ENCODE results near the gene ATRAID. TPM values are rescaled to one million over a fixed set of nuclear protein-coding genes. Genes with fewer than 3 reads are reported as not detected.
"Not testable (repeated sequence)": the region's sequence is repeated elsewhere in the genome, so short reads cannot be mapped to it uniquely, and the experiment has no call there.

ATRAID gene
- total RNA-seq, 1 donor from 2014 or later = 75.0 TPM

GRCh38 chr2:27194538-27195354 lies 17.1 kb upstream of the ATRAID start:
- peak; percentile 17 for ATAC-seq

DNA sequence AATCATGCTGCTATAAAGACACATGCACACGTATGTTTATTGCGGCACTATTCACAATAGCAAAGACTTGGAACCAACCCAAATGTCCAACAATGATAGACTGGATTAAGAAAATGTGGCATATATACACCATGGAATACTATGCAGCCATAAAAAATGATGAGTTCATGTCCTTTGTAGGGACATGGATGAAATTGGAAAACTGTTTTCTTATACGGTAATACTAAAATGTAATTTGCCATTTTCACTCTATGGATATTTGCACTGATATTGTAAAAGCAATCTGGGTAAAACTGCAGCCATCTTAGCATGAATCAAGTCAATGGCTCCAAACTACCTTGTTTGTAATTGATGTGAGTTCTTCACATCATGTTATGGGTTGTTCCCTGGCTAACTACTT lies 16.0 kb upstream of the ATRAID start:
- not testable (repeated sequence) for ATAC-seq

- ATAC-seq = not testable (repeated sequence)
Measured at GRCh38 chr2:27198068-27198467, 13.8 kb upstream of the ATRAID start.

GRCh38 chr2:27198627-27199026 lies 13.2 kb upstream of the ATRAID start:
- ATAC-seq = no peak

DNA sequence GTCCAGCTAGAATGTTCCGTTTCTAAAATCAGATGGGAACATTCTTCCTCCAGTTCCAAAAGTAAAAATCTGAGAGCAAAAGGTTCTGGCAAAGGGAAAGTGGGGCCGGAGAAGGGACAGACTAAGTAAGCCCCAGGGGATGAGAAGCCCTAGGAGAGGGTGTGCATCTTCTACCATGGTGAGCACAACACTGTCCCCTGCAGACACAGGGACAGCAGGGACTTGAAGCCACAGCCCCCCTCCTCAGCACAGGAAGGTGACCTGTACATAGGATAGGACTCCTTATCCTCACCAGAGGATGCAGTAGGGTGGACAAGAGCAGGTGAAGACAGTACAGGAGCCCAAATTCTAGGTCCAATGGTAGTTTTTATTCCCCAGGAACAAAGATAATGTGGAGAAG lies 12.6 kb upstream of the ATRAID start:
- ATAC-seq = no peak

- ATAC-seq = no peak
Measured at GRCh38 chr2:27201675-27202074, 10.2 kb upstream of the ATRAID start.

GRCh38 chr2:27202854-27203253 lies 9.0 kb upstream of the ATRAID start:
- no peak for ATAC-seq

GRCh38 chr2:27203741-27204140 lies 8.1 kb upstream of the ATRAID start:
- ATAC-seq = no peak

DNA sequence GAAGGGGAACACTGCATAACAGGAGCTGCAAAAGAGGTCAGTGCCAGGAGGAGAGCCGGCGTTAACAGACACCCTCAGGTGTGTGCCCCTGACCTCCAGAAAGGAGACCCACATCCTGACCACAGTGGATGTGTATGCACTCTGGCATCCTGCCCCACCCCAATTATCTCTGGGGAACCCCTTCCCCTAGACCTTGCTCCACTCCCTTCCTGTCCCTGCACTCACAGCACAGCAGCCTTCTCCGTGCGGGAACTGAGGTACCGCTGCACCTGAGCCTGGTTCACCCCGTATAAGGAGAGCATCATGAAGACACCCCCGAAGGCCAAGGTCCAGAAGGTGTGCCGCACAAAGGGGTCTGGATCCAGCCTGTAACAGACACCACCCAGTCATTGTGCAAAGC lies 7.3 kb upstream of the ATRAID start:
- no peak for ATAC-seq

- ATAC-seq = no peak
Measured at GRCh38 chr2:27205206-27205605, 6.6 kb upstream of the ATRAID start.

DNA sequence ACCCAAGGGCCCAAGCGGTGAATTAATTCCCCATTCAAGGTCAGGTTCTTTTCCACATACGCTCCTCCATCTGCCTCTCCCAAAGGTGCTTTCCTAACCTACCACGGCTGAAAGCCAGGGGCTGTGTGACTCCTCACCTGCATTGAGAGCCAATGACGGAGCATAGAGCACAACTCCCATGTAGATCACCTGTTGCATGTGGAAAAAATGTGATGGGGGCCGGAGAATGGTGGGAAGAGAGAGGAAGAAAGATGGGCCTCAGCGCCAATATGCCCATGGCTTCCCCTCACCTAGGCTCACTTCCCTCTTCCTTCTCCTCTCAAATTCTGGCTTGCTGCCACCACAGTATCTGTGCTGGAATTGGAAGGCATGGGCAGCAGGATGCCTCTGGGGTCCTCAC lies 5.5 kb upstream of the ATRAID start:
- ATAC-seq = no peak

GRCh38 chr2:27208486-27209050 lies 3.3 kb upstream of the ATRAID start:
- no peak for ATAC-seq

DNA sequence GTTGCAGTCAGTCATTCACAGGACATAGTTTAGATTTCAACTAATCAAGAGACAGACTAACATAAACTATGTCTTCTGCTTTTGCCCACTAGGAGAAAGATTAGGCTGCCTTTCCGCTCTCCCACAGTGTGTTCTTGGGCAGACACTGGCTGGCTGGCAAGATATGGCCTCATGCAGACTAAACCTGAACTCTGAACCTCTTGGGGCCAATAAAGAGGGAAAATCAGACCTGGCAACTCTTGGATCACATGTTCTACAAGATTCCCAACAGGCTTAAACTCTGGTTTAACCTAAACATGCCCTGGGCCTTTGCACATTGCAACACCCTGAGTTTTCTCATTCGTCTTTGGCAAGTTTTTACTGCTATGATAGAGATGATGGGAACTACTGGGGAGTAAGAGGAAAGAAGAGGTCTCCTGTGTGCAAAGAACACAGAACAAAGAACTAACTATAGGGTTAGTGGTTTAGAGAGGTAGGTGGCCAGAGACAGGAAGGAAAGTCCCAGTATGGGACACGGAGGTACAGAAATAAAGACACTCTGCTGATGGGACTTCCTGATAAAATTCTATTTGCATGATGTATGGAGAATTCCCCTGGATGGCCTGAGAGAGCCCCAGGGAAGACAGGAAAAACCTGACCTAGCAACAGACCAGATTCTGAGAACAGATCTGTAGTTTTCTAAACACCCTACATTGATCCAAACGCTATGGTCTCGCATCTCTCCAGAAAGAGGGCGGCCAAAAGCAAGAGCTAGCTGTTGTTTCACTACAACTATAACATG lies 2.0 kb upstream of the ATRAID start:
- ATAC-seq = no peak

- ATAC-seq = peak; percentile 32
Measured at GRCh38 chr2:27211241-27211942, 449 bp upstream of the ATRAID start.

DNA sequence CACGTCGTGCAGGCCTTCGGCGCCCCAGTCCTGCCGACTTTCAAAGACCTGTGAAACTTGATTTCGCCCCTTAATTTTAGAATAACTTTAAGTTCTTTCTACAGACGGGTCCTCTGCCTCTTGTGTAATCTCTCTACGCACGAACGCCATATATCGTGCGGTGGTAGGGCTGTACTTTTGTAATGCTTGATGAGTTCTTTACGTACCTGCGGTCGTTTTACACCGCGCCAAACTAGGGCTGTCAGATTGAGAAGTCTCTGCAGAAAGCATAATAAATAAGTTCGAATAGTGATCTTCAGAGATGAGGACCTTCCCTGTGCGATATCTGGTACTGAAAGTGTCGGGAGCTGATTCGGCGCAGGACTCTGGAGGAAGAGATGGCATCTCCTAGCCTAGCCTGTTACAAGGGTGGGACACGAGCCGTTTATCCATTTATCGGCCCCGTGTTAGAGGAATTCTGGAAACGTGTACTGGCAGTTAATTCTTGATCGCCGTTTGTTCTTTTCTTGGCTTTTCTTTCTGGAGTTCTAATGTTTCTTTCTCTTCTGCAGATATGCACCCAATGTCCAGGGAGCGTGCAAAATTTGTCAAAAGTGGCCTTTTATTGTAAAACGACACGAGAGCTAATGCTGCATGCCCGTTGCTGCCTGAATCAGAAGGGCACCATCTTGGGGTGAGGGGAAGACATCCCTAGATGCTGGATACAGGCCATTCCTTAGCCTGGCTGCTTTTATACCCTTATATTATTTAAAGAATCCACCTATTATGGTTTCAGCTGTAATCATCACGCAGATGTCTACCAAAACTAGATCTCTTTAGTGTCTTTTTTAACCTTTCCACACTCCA lies 1.0 kb downstream of the ATRAID start:
- ATAC-seq = peak; percentile 17

GRCh38 chr2:27214941-27215340 lies 3.1 kb downstream of the ATRAID start:
- ATAC-seq = no peak

GRCh38 chr2:27216416-27217137 lies 4.7 kb downstream of the ATRAID start:
- no peak for ATAC-seq

DNA sequence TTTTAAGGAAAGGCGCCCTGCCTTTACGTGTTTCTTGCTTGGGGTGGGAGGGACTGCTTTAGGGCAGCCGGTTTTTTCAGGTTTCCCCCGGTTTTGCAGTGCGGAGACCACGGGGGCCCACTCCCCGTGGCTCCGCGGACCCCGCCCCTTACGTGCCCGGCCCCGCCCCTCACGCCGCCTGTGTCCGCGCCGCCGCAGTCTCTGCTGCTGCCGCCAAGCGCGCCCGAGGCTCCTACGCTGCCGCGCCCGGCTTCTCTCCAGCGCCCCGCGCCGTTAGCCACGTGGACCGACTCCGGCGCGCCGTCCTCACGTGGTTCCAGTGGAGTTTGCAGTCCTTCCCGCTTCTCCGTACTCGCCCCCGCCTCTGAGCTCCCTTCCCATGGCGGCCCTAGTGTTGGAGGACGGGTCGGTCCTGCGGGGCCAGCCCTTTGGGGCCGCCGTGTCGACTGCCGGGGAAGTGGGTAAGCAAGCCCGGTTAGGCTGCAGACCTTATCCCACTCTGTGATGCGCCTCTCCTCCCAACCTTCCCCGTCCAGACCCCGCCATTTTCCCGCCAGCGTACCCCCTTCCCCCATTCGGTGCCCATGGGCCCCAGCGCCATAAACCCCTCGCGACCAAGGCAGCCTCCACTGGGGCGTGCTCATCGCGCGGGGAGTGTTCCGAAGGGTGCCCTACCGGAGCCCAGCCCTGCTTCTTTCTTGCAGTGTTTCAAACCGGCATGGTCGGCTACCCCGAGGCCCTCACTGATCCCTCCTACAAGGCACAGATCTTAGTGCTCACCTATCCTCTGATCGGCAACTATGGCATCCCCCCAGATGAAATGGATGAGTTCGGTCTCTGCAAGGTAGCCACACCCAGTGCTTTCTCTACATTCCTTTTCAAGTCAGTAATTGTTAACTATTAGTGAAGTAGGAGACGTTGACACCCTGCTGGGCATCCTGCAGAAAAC lies 5.6 kb downstream of the ATRAID start, which contains the start of gene CAD:
CAD (plus strand) TSS at position 197 of the 949 bp plus-strand sequence; CDS start at position 380, 183 bp downstream.
- ATAC-seq = peak; percentile 94

GRCh38 chr2:27218614-27219013 lies 6.8 kb downstream of the ATRAID start:
- ATAC-seq = no peak

- ATAC-seq = no peak
Measured at GRCh38 chr2:27219091-27219490, 7.2 kb downstream of the ATRAID start.
